ENCODE measurements around the gene TEX12.

TEX12 gene

GRCh38 chr11:112215621-112216020, 48.4 kb downstream of the TEX12 start (continued):
- TF ChIP-seq, protein P1, sequence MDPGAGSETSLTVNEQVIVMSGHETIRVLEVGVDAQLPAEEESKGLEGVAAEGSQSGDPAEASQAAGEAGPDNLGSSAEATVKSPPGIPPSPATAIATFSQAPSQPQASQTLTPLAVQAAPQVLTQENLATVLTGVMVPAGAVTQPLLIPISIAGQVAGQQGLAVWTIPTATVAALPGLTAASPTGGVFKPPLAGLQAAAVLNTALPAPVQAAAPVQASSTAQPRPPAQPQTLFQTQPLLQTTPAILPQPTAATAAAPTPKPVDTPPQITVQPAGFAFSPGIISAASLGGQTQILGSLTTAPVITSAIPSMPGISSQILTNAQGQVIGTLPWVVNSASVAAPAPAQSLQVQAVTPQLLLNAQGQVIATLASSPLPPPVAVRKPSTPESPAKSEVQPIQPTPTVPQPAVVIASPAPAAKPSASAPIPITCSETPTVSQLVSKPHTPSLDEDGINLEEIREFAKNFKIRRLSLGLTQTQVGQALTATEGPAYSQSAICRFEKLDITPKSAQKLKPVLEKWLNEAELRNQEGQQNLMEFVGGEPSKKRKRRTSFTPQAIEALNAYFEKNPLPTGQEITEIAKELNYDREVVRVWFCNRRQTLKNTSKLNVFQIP (CRISPR knock-in tag; IDR thresholded peaks at IDR 0.05; ENCODE audit: borderline replicate concordance, low read depth), result no peak
- TF ChIP-seq ZNF565 (CRISPR knock-in tag; conservative IDR thresholded peaks at IDR 0.05; ENCODE audit: low read depth), result no peak
- TF ChIP-seq, protein P2, sequence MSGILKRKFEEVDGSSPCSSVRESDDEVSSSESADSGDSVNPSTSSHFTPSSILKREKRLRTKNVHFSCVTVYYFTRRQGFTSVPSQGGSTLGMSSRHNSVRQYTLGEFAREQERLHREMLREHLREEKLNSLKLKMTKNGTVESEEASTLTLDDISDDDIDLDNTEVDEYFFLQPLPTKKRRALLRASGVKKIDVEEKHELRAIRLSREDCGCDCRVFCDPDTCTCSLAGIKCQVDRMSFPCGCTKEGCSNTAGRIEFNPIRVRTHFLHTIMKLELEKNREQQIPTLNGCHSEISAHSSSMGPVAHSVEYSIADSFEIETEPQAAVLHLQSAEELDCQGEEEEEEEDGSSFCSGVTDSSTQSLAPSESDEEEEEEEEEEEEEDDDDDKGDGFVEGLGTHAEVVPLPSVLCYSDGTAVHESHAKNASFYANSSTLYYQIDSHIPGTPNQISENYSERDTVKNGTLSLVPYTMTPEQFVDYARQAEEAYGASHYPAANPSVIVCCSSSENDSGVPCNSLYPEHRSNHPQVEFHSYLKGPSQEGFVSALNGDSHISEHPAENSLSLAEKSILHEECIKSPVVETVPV (CRISPR knock-in tag; IDR thresholded peaks at IDR 0.05), result no peak
- TF ChIP-seq BACH2 (CRISPR knock-in tag; IDR thresholded peaks at IDR 0.05; ENCODE audit: borderline replicate concordance), result no peak
- TF ChIP-seq ZFP3 (CRISPR knock-in tag; IDR thresholded peaks at IDR 0.05), result no peak
- TF ChIP-seq TOX (CRISPR knock-in tag; IDR thresholded peaks at IDR 0.05; ENCODE audit: borderline replicate concordance), result no peak
- TF ChIP-seq GLIS3 (CRISPR knock-in tag; IDR thresholded peaks at IDR 0.05), result no peak

GRCh38 chr11:112216561-112217105, 49.5 kb downstream of the TEX12 start:
- no peak for TF ChIP-seq CSDC2 (CRISPR knock-in tag; IDR thresholded peaks at IDR 0.05)
- no peak for TF ChIP-seq BACH2 (CRISPR knock-in tag; IDR thresholded peaks at IDR 0.05; ENCODE audit: borderline replicate concordance)
- TF ChIP-seq SNAI2 (CRISPR knock-in tag; IDR thresholded peaks at IDR 0.05), result no peak
- TF ChIP-seq ISL1 (CRISPR knock-in tag; IDR thresholded peaks at IDR 0.05), result no peak
- TF ChIP-seq ZFP3 (CRISPR knock-in tag; IDR thresholded peaks at IDR 0.05), result no peak
- no peak for TF ChIP-seq ZNF70 (CRISPR knock-in tag; IDR thresholded peaks at IDR 0.05)
- TF ChIP-seq, protein P3, sequence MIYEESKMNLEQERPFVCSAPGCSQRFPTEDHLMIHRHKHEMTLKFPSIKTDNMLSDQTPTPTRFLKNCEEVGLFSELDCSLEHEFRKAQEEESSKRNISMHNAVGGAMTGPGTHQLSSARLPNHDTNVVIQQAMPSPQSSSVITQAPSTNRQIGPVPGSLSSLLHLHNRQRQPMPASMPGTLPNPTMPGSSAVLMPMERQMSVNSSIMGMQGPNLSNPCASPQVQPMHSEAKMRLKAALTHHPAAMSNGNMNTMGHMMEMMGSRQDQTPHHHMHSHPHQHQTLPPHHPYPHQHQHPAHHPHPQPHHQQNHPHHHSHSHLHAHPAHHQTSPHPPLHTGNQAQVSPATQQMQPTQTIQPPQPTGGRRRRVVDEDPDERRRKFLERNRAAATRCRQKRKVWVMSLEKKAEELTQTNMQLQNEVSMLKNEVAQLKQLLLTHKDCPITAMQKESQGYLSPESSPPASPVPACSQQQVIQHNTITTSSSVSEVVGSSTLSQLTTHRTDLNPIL (CRISPR knock-in tag; IDR thresholded peaks at IDR 0.05; ENCODE audit: low read depth), result no peak
- no peak for TF ChIP-seq GLIS3 (CRISPR knock-in tag; IDR thresholded peaks at IDR 0.05)
- no peak for TF ChIP-seq ZC3H10 (CRISPR knock-in tag; IDR thresholded peaks at IDR 0.05)
- TF ChIP-seq, protein P1 (CRISPR knock-in tag; IDR thresholded peaks at IDR 0.05; ENCODE audit: borderline replicate concordance, low read depth), result no peak
- no peak for TF ChIP-seq TOX (CRISPR knock-in tag; IDR thresholded peaks at IDR 0.05; ENCODE audit: borderline replicate concordance)
- TF ChIP-seq PPARA (CRISPR knock-in tag; IDR thresholded peaks at IDR 0.05; ENCODE audit: borderline replicate concordance), result no peak
- no peak for TF ChIP-seq RARB (CRISPR knock-in tag; IDR thresholded peaks at IDR 0.05)
- no peak for TF ChIP-seq ESRRG (CRISPR knock-in tag; IDR thresholded peaks at IDR 0.05)
- TF ChIP-seq ZFP30 (CRISPR knock-in tag; IDR thresholded peaks at IDR 0.05), result no peak
- TF ChIP-seq OSR1 (CRISPR knock-in tag; IDR thresholded peaks at IDR 0.05), result no peak
- no peak for TF ChIP-seq ARNTL (CRISPR knock-in tag; IDR thresholded peaks at IDR 0.05; ENCODE audit: borderline replicate concordance, low read depth)
- TF ChIP-seq, protein P2 (CRISPR knock-in tag; IDR thresholded peaks at IDR 0.05), result no peak
- TF ChIP-seq PATZ1 (CRISPR knock-in tag; IDR thresholded peaks at IDR 0.05; ENCODE audit: borderline replicate concordance), result no peak
- TF ChIP-seq, protein P4, sequence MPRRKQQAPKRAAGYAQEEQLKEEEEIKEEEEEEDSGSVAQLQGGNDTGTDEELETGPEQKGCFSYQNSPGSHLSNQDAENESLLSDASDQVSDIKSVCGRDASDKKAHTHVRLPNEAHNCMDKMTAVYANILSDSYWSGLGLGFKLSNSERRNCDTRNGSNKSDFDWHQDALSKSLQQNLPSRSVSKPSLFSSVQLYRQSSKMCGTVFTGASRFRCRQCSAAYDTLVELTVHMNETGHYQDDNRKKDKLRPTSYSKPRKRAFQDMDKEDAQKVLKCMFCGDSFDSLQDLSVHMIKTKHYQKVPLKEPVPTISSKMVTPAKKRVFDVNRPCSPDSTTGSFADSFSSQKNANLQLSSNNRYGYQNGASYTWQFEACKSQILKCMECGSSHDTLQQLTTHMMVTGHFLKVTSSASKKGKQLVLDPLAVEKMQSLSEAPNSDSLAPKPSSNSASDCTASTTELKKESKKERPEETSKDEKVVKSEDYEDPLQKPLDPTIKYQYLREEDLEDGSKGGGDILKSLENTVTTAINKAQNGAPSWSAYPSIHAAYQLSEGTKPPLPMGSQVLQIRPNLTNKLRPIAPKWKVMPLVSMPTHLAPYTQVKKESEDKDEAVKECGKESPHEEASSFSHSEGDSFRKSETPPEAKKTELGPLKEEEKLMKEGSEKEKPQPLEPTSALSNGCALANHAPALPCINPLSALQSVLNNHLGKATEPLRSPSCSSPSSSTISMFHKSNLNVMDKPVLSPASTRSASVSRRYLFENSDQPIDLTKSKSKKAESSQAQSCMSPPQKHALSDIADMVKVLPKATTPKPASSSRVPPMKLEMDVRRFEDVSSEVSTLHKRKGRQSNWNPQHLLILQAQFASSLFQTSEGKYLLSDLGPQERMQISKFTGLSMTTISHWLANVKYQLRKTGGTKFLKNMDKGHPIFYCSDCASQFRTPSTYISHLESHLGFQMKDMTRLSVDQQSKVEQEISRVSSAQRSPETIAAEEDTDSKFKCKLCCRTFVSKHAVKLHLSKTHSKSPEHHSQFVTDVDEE (CRISPR knock-in tag; IDR thresholded peaks at IDR 0.05), result no peak
- no peak for ATAC-seq
